Umbilical cord (tissue), 2 donors: ENCODE measurements around the gene CHRNA4. TPM values are rescaled to one million over a fixed set of nuclear protein-coding genes. Genes with fewer than 3 reads are reported as not detected.

Source experiments
- DNase-seq: peaks from one replicate; pipeline ENCODE4 v3.0.0-alpha.2; 2015; ENCODE audit warnings: low spot score
- total RNA-seq: library from RNA; depleted of rRNA; stranded (reverse); fragments of >200 nt; gene quantifications from one replicate; pipeline ENCODE4 v1.2.3, GENCODE V29; 2014; ENCODE audit warnings: low replicate concordance; ENCODE audit not compliant: insufficient read depth

The CHRNA4 gene
- total RNA-seq, 1 donor from 2014 or later: 2.2 TPM

GRCh38 chr20:63293871-63294535 lies 67.1 kb downstream of the CHRNA4 start:
- no peak for DNase-seq

DNA sequence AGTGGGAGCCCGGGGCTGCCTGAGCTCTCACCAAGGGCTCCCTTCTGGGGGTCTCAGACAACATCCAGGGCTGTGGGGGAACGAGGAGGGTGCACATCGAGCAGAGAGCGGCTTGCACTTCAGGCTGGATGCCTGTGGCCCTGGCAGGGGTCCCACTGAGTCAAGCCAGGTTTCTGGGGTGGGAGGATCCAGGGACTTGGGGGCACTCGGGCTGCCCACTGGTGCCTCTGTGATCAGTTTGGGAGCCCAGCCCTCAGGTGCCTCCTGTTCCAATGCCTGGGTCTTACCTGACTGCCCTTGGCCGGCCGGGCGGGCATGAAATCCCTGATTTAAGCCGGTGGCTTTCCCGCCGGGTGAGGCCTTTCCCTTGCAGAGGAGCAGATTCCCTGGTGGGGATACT lies 67.7 kb downstream of the CHRNA4 start:
- DNase-seq: no peak

Other genes starting within 250 kb of the CHRNA4 start
- gene YTHDF1, start 145.2 kb downstream of the CHRNA4 start, total RNA-seq: 13.0 TPM
- 2.9 TPM for gene BIRC7, start 125.4 kb downstream of the CHRNA4 start, total RNA-seq
- gene NKAIN4, start 106.9 kb downstream of the CHRNA4 start, total RNA-seq: not detected
- 94.9 TPM for gene ARFGAP1, start 88.5 kb downstream of the CHRNA4 start, total RNA-seq
- gene COL20A1, start 68.2 kb downstream of the CHRNA4 start, total RNA-seq: 1.2 TPM
- gene KCNQ2, start 111.3 kb upstream of the CHRNA4 start, total RNA-seq: 0.96 TPM
- 7.2 TPM for gene EEF1A2, start 137.7 kb upstream of the CHRNA4 start, total RNA-seq
- gene PPDPF, start 159.4 kb upstream of the CHRNA4 start, total RNA-seq: 54.2 TPM
- gene PTK6, start 176.0 kb upstream of the CHRNA4 start, total RNA-seq: 1.2 TPM
- gene SRMS, start 186.4 kb upstream of the CHRNA4 start, total RNA-seq: not detected
- gene FNDC11, start 192.8 kb upstream of the CHRNA4 start, total RNA-seq: 1.2 TPM
- 35.6 TPM for gene HELZ2, start 212.9 kb upstream of the CHRNA4 start, total RNA-seq